HG02610 (cell line): ENCODE measurements around the gene TMEM175.
A peak's percentile ranks its signal among the peaks of the same experiment; 100 is the strongest.

ENCODE experiments used
- ATAC-seq: cut with Tn5 transposase; IDR thresholded peaks from one replicate; pipeline ENCODE4 v1.9.1; 2021; ENCODE audit warnings: mild to moderate bottlenecking, moderate library complexity; ENCODE audit not compliant: unreplicated experiment

Gene TMEM175

GRCh38 chr4:931960-932712 lies at the start of gene TMEM175, which contains the start of gene GAK:
TSS of gene TMEM175 (plus strand) at chr4:932460. CDS start at chr4:947740, 15,280 bp downstream.
TSS of gene GAK (minus strand) at chr4:932316. CDS start at chr4:932187, 129 bp downstream.
- peak; percentile 83 for ATAC-seq

- ATAC-seq = no peak
Measured at GRCh38 chr4:882646-883045, 49.6 kb upstream of the TMEM175 start.

- ATAC-seq = no peak
Measured at GRCh38 chr4:883377-884095, 48.7 kb upstream of the TMEM175 start.

- ATAC-seq = no peak
Measured at GRCh38 chr4:884259-884658, 48.0 kb upstream of the TMEM175 start.

- no peak for ATAC-seq
Measured at GRCh38 chr4:884896-885295, 47.4 kb upstream of the TMEM175 start.

- no peak for ATAC-seq
Measured at GRCh38 chr4:885353-885752, 46.9 kb upstream of the TMEM175 start.

GRCh38 chr4:886244-886643 lies 46.0 kb upstream of the TMEM175 start:
- ATAC-seq = no peak

- no peak for ATAC-seq
Measured at GRCh38 chr4:887034-887763, 45.1 kb upstream of the TMEM175 start.

- ATAC-seq = no peak
Measured at GRCh38 chr4:888029-888428, 44.2 kb upstream of the TMEM175 start.

- no peak for ATAC-seq
Measured at GRCh38 chr4:889516-889915, 42.7 kb upstream of the TMEM175 start.

- ATAC-seq = no peak
Measured at GRCh38 chr4:890036-890695, 42.1 kb upstream of the TMEM175 start.

GRCh38 chr4:891747-892146 lies 40.5 kb upstream of the TMEM175 start:
- no peak for ATAC-seq

- ATAC-seq = no peak
Measured at GRCh38 chr4:892780-893179, 39.5 kb upstream of the TMEM175 start.

GRCh38 chr4:893276-893994 lies 38.8 kb upstream of the TMEM175 start:
- no peak for ATAC-seq

- ATAC-seq = no peak
Measured at GRCh38 chr4:893995-894705, 38.1 kb upstream of the TMEM175 start.

- ATAC-seq = no peak
Measured at GRCh38 chr4:895596-895995, 36.7 kb upstream of the TMEM175 start.

GRCh38 chr4:896216-896615 lies 36.0 kb upstream of the TMEM175 start:
- no peak for ATAC-seq

GRCh38 chr4:896630-897029 lies 35.6 kb upstream of the TMEM175 start:
- ATAC-seq = no peak

GRCh38 chr4:898123-898522 lies 34.1 kb upstream of the TMEM175 start:
- ATAC-seq = no peak
